GM12872 (cell line): ENCODE data around the gene DGKD.

ENCODE experiments used
- TF ChIP-seq, protein P1 (sequence below): IDR thresholded peaks from 3 replicates; pipeline ENCODE4 v1.5.1; 2011; ENCODE audit warnings: low read depth, mild to moderate bottlenecking, low read length, moderate library complexity; ENCODE audit not compliant: insufficient read depth

Gene DGKD, protein sequence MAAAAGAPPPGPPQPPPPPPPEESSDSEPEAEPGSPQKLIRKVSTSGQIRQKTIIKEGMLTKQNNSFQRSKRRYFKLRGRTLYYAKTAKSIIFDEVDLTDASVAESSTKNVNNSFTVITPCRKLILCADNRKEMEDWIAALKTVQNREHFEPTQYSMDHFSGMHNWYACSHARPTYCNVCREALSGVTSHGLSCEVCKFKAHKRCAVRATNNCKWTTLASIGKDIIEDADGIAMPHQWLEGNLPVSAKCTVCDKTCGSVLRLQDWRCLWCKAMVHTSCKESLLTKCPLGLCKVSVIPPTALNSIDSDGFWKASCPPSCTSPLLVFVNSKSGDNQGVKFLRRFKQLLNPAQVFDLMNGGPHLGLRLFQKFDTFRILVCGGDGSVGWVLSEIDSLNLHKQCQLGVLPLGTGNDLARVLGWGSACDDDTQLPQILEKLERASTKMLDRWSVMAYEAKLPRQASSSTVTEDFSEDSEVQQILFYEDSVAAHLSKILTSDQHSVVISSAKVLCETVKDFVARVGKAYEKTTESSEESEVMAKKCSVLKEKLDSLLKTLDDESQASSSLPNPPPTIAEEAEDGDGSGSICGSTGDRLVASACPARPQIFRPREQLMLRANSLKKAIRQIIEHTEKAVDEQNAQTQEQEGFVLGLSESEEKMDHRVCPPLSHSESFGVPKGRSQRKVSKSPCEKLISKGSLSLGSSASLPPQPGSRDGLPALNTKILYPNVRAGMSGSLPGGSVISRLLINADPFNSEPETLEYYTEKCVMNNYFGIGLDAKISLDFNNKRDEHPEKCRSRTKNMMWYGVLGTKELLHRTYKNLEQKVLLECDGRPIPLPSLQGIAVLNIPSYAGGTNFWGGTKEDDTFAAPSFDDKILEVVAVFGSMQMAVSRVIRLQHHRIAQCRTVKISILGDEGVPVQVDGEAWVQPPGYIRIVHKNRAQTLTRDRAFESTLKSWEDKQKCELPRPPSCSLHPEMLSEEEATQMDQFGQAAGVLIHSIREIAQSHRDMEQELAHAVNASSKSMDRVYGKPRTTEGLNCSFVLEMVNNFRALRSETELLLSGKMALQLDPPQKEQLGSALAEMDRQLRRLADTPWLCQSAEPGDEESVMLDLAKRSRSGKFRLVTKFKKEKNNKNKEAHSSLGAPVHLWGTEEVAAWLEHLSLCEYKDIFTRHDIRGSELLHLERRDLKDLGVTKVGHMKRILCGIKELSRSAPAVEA

DNA sequence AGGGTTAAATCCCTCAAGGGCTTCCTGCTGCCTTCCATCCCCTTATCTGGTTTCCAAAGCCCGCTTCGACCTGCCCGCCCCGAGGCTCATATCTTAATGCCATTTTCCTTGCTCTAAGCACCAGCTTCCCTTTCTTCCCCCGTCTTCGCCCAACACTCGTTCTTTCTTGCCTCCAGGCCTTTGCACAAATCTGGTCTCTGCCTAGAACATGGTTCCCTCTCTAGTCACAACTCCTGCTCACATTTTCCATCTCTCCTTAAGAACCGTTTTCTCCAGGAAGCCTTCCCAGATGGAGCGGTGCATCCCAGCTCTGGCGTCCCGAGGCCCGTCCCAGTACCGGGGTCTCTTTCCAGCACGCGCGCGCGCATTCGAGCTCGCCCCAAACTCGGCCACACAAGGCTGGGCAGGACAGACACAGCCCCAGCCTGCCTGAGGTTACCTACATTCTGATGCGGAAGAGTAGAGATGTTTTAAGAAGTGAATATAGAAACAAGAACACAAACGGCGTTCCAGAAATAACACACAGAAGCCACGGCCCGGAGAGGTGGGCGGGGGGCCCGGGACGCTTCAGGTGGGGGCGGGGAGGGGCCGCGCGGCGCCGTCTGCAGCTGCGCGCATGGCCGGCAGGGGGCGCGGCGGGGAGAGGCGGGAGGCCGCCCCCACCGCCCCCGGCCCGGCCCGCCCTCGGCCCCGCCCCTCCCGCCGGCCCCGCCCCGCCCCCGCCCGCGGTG is at the start of gene DGKD:
TSS of gene DGKD (plus strand) at position 726 of the 731 bp plus-strand sequence. CDS start 25 bp downstream, outside the sequence.
- TF ChIP-seq, protein P1, sequence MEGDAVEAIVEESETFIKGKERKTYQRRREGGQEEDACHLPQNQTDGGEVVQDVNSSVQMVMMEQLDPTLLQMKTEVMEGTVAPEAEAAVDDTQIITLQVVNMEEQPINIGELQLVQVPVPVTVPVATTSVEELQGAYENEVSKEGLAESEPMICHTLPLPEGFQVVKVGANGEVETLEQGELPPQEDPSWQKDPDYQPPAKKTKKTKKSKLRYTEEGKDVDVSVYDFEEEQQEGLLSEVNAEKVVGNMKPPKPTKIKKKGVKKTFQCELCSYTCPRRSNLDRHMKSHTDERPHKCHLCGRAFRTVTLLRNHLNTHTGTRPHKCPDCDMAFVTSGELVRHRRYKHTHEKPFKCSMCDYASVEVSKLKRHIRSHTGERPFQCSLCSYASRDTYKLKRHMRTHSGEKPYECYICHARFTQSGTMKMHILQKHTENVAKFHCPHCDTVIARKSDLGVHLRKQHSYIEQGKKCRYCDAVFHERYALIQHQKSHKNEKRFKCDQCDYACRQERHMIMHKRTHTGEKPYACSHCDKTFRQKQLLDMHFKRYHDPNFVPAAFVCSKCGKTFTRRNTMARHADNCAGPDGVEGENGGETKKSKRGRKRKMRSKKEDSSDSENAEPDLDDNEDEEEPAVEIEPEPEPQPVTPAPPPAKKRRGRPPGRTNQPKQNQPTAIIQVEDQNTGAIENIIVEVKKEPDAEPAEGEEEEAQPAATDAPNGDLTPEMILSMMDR, result peak; percentile 40; the same call in 1 of the 3 replicates

DNA sequence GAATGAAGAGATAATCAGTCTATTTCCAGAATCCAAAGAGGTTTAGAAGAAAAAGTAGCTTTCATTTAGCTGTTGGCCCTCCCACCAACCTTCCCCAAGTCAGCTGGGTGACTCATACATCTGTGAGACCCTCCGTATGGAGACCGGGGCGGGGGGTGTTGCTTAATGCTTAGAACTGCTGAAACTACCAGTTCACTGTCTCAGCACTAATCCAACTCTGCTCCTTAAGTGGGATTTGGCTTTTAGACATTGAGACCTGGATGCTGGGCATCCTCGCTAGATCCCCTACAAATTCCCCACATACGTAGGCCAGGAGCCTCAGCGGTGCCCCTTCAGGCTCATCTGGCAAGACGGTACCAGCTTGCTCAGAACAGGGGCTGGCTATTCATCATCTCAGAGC is 46.7 kb upstream of the DGKD start, which contains the start of gene SAG:
TSS of gene SAG (plus strand) at position 252 of the 400 bp plus-strand sequence. CDS start 1,374 bp downstream, outside the sequence.
- TF ChIP-seq, protein P1, result no peak

DNA sequence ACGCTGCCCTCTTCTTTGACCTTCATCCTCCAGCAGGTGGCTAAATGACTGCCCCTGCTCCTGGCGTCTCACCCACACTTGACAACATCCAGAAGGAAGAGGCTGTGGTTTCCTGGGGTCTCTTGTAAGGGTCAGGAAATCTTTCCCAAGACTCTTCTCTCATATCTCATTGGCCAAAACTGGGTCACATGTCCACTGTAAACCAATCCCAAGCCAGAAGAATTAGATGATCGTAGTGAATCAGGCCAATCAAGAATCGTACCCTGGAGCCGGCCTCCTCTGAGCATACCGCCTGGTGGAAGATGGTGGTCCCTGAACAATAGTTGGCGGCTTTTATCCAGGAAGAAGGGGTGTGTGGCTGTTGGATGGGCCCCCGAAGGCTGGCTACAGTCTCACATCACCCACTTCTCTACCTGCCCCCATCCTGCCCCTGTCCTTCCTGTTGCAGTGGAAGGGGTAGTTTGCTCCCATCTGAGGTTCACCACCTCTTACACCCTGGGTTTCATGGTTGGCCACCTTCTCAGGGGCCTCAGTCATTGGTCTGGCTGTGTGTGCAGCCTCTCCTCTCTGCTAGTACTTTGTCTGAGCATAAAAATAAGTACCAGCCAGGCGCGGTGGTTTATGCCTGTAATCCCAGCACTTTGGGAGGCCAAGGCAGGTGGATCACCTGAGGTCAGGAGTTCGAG is 42.9 kb upstream of the DGKD start:
- TF ChIP-seq, protein P1, result no peak

DNA sequence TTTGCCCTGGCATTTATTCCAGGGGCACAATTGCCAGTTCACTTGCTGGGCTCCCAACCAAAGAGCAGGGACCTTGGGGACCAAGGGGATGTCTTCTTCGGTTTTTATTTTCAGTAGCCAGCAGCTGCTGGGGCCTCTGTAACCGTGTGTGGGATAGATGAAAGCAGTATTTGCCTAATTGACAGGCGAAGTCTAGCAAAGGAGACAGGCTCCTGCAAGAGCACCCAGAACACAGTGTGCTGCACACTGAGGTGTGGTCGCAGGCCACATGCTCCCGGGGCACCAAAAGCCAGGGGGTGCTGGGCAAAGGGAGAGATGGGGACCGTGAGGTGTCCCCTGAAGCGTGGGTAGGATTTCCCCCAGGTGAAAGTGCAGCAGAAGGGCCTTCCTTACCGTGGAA is 41.4 kb upstream of the DGKD start:
- TF ChIP-seq, protein P1, result no peak

DNA sequence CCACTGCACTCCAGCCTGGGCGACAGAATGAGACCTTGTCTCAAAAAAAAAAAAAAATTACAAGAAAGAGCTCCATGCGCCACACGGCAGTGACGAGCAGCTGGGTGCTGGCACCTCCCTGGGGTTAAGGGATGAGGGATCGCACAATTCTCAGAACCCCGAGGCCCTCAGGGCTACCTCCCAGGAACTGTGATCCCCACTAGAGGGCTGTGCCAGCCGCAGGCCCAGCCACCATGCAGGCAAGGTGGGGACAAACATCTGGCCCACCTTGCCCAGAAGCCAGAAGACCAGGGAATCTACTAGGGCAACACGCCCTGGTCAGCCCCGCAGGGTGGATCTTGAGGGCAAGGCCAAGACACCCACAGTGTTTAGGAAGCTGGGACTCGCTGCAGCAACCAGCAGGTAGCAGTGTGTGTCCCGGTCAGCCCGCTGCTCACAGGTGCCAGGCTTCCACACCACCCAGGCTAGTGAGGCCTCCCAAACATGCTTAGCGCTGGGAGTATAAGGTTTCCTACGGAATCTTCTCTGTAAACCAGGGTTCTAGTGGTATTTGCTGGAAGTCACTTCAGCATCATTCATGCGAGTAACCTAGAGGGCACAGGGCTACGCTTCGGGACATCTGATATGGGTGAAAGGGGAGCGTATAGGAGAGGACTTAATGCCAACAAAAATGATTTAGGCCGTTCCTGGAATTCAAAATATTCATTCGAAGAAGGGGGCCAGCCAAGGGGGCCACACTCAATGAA is 39.9 kb upstream of the DGKD start:
- TF ChIP-seq, protein P1, result no peak

DNA sequence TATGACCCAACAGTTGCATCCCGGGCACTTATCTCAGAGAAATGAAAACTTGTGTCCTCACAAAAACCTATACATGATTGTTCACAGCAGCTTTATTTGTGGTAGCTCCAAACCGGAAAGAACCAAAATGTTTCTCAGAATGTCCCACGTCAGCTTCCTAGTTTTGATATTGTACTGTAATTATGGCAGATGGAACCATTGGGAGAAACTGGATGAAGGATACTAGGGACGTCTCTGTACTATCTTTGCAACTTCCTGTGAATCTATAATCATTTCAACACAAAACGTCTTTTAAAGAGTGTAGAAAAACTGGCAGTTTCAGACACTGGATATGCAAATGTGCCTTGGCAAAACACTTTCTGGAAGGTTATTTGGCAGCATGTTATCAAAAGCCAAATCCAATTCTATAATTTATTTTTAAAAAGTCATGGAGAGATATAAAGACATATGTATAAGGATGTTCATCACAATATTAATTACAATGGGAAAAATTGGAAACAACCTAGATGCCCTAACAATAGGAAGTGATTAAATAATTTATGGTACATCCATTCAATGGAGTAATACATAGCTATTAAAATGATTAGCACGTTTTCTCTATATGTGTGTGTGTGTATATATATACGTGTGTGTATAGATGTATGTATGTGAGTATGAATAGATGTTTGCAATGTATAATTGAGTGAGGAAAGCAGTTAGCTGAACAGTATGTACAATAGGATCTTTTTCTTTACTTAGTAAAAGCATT is 36.9 kb upstream of the DGKD start:
- TF ChIP-seq, protein P1, result no peak
